GM21423 (cell line): ENCODE data around the gene TRIL.

ENCODE experiments used
- ATAC-seq: cut with Tn5 transposase; IDR thresholded peaks from one replicate; pipeline ENCODE4 v1.9.1; 2021; ENCODE audit warnings: mild to moderate bottlenecking, moderate library complexity; ENCODE audit not compliant: unreplicated experiment

TRIL gene

GRCh38 chr7:28958235-28958979 is at the start of gene TRIL:
TRIL (minus strand) TSS chr7:28958330; CDS start chr7:28958046, 284 bp downstream.
- no peak for ATAC-seq

GRCh38 chr7:29007127-29007526 is 49.0 kb upstream of the TRIL start:
- ATAC-seq = no peak

- ATAC-seq = no peak
Measured at GRCh38 chr7:29005829-29006228, 47.7 kb upstream of the TRIL start.

- ATAC-seq = no peak
Measured at GRCh38 chr7:29005406-29005805, 47.3 kb upstream of the TRIL start.

GRCh38 chr7:29003703-29004102 is 45.6 kb upstream of the TRIL start:
- no peak for ATAC-seq

- no peak for ATAC-seq
Measured at GRCh38 chr7:29000717-29001076, 42.6 kb upstream of the TRIL start.

GRCh38 chr7:28999895-29000716 is 42.0 kb upstream of the TRIL start:
- ATAC-seq = no peak

- no peak for ATAC-seq
Measured at GRCh38 chr7:28999427-28999826, 41.3 kb upstream of the TRIL start.

GRCh38 chr7:28998105-28998504 is 40.0 kb upstream of the TRIL start:
- ATAC-seq = no peak

- ATAC-seq = no peak
Measured at GRCh38 chr7:28996836-28997235, 38.7 kb upstream of the TRIL start.

- no peak for ATAC-seq
Measured at GRCh38 chr7:28993371-28993770, 35.2 kb upstream of the TRIL start.

GRCh38 chr7:28992798-28993197 is 34.7 kb upstream of the TRIL start:
- ATAC-seq = no peak

- no peak for ATAC-seq
Measured at GRCh38 chr7:28990200-28990960, 32.2 kb upstream of the TRIL start.

- ATAC-seq = no peak
Measured at GRCh38 chr7:28989211-28989980, 31.3 kb upstream of the TRIL start.

- no peak for ATAC-seq
Measured at GRCh38 chr7:28988810-28989209, 30.7 kb upstream of the TRIL start.

- ATAC-seq = no peak
Measured at GRCh38 chr7:28988091-28988490, 30.0 kb upstream of the TRIL start.

GRCh38 chr7:28986765-28987110 is 28.6 kb upstream of the TRIL start:
- no peak for ATAC-seq

- ATAC-seq = no peak
Measured at GRCh38 chr7:28986028-28986764, 28.1 kb upstream of the TRIL start.

- no peak for ATAC-seq
Measured at GRCh38 chr7:28984631-28985030, 26.5 kb upstream of the TRIL start.

GRCh38 chr7:28984217-28984616 is 26.1 kb upstream of the TRIL start:
- no peak for ATAC-seq
